ENCODE measurements around the gene ZC3H11A.

Gene ZC3H11A

DNA sequence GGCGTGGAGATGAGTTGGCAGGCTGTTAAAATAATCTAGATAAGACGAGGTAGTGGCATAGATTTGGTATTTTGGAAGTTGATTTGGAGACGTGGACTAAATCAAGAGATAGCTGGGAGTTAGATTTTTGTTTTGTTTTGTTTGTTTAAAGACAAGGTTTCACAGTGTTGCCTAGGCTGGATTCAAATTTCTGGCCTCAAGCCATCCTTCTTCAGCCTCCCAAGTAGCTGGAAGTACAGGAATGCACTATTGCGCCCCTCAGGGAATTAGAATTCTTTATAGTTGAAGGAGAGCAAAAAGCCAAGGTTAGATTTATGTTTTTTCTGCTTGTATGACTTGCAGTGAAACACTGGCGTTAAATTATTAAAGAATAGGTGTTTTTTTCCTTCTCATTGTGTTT is 43.7 kb downstream of the ZC3H11A start:
- in situ Hi-C loops (cut with MboI; ENCODE audit: low sequenced_read_pairs), result no loop called here

DNA sequence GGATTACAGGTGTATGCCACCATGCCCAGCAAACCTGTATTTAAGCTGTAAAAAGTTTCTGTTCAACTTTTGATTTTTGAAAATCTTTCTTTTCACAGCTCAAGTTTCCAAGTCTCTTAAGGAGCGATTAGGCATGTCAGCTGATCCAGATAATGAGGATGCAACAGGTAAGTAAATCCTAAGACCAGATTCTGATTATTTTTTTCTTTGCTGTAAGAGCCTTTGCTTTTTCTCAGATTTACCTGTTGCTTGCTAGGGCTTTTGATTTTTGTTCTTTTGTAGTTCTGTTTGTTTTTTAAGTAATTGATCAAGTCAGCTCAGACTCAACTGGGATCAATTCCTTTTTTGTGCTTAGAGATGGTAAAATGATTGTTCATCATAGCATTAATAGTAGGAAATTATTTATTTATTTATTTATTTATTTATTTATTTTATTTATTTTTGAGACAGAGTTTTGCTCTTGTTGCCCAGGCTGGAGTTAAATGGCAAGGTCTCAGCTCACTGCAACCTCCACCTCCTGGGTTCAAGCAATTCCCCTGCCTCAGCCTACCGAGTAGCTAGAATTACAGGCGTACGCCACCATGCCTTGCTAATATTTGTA is 44.9 kb downstream of the ZC3H11A start:
- in situ Hi-C loops (cut with MboI; ENCODE audit: low sequenced_read_pairs), result no loop called here

DNA sequence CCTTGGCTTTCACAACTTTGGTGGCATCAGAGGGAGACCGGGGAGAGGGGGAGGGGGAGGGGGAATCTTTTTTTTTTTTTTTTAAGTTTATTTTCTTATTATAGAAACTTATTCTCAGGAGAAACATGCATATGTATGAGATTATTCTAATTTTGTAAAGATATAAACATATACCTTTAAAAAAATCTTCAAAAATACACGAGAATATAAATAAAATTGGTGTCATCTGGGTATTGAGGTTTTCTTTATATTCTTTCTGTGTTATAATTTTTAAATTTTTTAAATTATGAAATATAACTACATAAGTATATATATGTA is 47.1 kb downstream of the ZC3H11A start:
- in situ Hi-C loops (cut with MboI; ENCODE audit: low sequenced_read_pairs), result no loop called here

DNA sequence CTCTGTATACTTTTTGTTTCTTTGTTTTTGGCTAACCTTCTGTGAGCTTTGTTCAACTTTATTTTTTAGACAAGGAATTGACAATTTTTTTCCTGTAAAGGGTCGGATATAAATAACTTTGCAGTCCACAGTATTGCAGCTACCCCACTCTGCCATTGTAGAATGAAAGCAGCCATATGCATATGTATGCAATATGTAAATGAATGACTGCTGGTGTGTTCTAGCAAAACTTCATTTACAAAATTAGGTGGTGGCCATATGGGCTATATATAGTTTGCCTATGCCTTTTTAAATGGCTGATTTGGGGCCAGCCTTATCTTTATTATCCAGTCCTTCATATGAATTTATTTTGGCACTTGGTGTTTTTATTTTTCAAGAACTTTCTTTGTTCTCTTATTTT is 48.0 kb downstream of the ZC3H11A start:
- in situ Hi-C loops (cut with MboI; ENCODE audit: low sequenced_read_pairs), result no loop called here

Data from HL-60/S4 treated with retinoic acid at 250 ng/mL for 4 days and 3 days (cell line).